ENCODE measurements around the gene ANTXRL. TPM values are rescaled to one million over a fixed set of nuclear protein-coding genes. Genes with fewer than 3 reads are reported as not detected.

ANTXRL gene
- total and polyA plus RNA-seq, 2 experiments from 2014 or later = not detected

DNA sequence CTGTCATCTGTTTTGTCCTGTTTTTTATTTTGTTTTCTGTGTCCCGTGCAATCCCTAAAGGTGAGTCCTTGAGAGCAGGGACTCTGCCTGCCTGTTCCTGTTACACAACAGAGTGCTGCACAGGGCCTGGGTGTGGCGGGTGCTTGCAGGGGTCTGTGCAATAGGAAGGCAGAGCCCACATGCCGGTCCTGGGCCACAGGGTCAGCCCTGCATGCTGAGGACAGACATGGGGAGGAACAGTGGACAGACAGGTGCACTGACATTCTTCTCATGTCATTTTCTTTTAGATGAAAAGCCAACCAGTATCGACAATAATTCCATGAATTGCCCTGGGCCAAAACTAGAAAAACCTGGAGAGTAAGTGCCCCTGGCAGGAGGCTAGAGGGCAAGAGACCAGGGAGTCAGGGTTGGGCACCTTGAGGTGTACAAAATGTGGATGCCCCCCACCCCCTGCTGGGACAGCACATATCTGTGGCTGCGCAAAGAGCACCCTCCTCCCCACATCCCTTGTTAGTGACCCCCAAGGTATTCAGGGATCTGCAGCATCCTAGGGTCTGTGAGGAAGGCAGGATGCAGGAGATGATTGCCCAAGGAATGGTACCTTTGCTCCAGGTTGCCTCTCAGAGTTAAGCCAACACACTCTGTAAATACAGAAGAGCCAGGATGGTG, 19.9 kb downstream of the ANTXRL start:
- Histone ChIP-seq H3K27ac (no peak overlapping the region), H3K4me3 (no peak overlapping the region), H3K79me2 (no peaks in the 10 kb centered on the region), H4K20me1 (ENCODE audit: insufficient read depth, poor library complexity, severe bottlenecking) (no peaks in the 10 kb centered on the region), H3K36me3 (replicated peaks; ENCODE audit: insufficient read depth, low read depth) (no peaks in the 10 kb centered on the region), H3K9me2 (replicated peaks; ENCODE audit: insufficient read depth) (no peaks in the 10 kb centered on the region), H3K4me1 (ENCODE audit: insufficient read depth) (no peaks in the 10 kb centered on the region), H2AFZ (no peak overlapping the region), H3K9me3 (ENCODE audit: low read depth) (no peaks in the 10 kb centered on the region), H3K4me2 (no peak overlapping the region), H3K27me3 (no peaks in the 10 kb centered on the region)
- no peak for TF ChIP-seq EZH2phosphoT487 (IDR thresholded peaks at IDR 0.05; ENCODE audit: low read depth, severe bottlenecking, unreplicated experiment)
- TF ChIP-seq, protein P1, sequence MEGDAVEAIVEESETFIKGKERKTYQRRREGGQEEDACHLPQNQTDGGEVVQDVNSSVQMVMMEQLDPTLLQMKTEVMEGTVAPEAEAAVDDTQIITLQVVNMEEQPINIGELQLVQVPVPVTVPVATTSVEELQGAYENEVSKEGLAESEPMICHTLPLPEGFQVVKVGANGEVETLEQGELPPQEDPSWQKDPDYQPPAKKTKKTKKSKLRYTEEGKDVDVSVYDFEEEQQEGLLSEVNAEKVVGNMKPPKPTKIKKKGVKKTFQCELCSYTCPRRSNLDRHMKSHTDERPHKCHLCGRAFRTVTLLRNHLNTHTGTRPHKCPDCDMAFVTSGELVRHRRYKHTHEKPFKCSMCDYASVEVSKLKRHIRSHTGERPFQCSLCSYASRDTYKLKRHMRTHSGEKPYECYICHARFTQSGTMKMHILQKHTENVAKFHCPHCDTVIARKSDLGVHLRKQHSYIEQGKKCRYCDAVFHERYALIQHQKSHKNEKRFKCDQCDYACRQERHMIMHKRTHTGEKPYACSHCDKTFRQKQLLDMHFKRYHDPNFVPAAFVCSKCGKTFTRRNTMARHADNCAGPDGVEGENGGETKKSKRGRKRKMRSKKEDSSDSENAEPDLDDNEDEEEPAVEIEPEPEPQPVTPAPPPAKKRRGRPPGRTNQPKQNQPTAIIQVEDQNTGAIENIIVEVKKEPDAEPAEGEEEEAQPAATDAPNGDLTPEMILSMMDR (IDR thresholded peaks at IDR 0.05; ENCODE audit: poor library complexity) = no peak
- TF ChIP-seq EZH2 (IDR thresholded peaks at IDR 0.05; ENCODE audit: borderline replicate concordance) = no peak
- DNase-seq (ENCODE audit: low spot score) = no peak
- 93% methylated on average over 5 of the region's 5 CpGs for WGBS (ENCODE audit: low lambda C conversion rate, missing lambda C conversion rate)

DNA sequence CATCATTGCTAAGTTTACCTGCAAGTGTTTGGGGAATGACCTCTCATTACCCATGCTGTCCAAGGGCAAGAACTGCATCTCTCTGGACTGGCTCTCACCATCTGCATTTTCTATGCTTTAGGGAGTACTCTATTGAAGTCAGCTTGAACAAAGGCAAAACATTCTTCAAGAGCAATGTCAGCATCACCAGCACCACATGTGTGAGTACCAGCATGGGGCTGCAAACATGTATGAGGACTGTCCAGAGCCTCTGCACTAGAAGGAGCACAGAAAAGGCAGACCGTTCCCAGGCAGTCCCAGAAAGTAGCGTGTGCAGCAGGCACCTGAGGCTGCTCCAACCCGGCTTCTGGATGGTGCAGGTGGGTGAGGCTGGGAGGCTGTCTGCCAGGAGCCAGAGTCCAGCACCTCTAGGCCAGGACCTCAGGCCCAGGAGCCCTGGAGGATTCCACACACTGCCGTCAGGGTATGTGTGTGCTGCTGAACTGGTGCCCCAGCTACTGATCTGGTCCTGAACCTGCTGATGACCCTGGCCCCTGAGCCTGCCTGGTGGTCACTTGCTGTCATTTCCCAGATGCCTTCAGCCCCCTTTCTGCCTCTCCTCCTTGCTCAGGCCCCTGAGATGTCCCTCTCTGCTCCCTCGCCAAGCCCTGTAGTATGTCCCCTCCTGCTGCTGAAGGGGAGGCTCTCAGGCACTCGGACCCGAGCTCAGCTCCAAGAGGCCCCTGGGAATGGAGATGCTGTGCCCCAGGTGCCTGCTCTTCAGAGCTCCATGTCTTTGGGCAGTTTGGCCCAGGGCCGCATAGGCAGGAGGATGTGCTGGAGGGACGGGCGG, 20.7 kb downstream of the ANTXRL start:
- Histone ChIP-seq H3K4me1 (ENCODE audit: insufficient read depth) (no peaks in the 10 kb centered on the region), H4K20me1 (ENCODE audit: insufficient read depth, poor library complexity, severe bottlenecking) (no peaks in the 10 kb centered on the region), H2AFZ (no peak overlapping the region), H3K4me2 (no peak overlapping the region), H3K4me3 (no peak overlapping the region), H3K27ac (no peak overlapping the region), H3K79me2 (no peaks in the 10 kb centered on the region), H3K9me2 (replicated peaks; ENCODE audit: insufficient read depth) (no peaks in the 10 kb centered on the region), H3K27me3 (no peaks in the 10 kb centered on the region), H3K36me3 (replicated peaks; ENCODE audit: insufficient read depth, low read depth) (no peaks in the 10 kb centered on the region), H3K9me3 (ENCODE audit: low read depth) (no peaks in the 10 kb centered on the region)
- TF ChIP-seq EZH2phosphoT487 (IDR thresholded peaks at IDR 0.05; ENCODE audit: low read depth, severe bottlenecking, unreplicated experiment) = no peak
- no peak for TF ChIP-seq EZH2 (IDR thresholded peaks at IDR 0.05; ENCODE audit: borderline replicate concordance)
- TF ChIP-seq, protein P1 (IDR thresholded peaks at IDR 0.05; ENCODE audit: poor library complexity) = no peak
- WGBS (ENCODE audit: low lambda C conversion rate, missing lambda C conversion rate) = 95% methylated on average over 10 of the region's 10 CpGs
- no peak for DNase-seq (ENCODE audit: low spot score)

DNA sequence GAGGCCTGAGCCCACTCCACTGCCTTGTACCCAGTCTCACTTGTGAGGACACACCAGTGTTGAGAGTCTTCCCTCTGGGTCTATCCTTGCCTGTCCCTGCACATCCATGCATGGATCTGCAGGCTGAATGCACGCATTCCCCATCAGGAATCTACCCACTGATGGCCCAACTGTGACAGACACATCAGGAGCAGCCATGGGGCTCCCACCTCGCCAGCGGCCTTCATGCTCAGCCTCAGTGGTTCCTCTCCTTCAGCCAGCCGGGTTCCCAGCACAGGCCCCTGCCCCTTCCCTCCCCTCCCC, 21.3 kb downstream of the ANTXRL start:
- H4K20me1 ChIP-seq (ENCODE audit: insufficient read depth, poor library complexity, severe bottlenecking) = no peaks in the 10 kb centered on the region
- DNase-seq (ENCODE audit: low spot score) = no peak
- 86% methylated on average over 1 of the region's 4 CpGs for WGBS (ENCODE audit: low lambda C conversion rate, missing lambda C conversion rate)
- no peak overlapping the region for H2AFZ ChIP-seq
- H3K36me3 ChIP-seq (replicated peaks; ENCODE audit: insufficient read depth, low read depth) = no peaks in the 10 kb centered on the region
- no peak overlapping the region for H3K27ac ChIP-seq
- no peaks in the 10 kb centered on the region for H3K9me2 ChIP-seq (replicated peaks; ENCODE audit: insufficient read depth)
- H3K4me1 ChIP-seq (ENCODE audit: insufficient read depth) = no peaks in the 10 kb centered on the region
- H3K9me3 ChIP-seq (ENCODE audit: low read depth) = no peaks in the 10 kb centered on the region
- H3K27me3 ChIP-seq = no peaks in the 10 kb centered on the region
- no peaks in the 10 kb centered on the region for H3K79me2 ChIP-seq
- H3K4me3 ChIP-seq = no peak overlapping the region
- TF ChIP-seq EZH2phosphoT487 (IDR thresholded peaks at IDR 0.05; ENCODE audit: low read depth, severe bottlenecking, unreplicated experiment) (no peak), EZH2 (IDR thresholded peaks at IDR 0.05; ENCODE audit: borderline replicate concordance) (no peak)
- TF ChIP-seq, protein P1 (IDR thresholded peaks at IDR 0.05; ENCODE audit: poor library complexity) = no peak
- H3K4me2 ChIP-seq = no peak overlapping the region
